NT2/D1 (cell line): ENCODE results near the gene INPP4B.
A peak's percentile ranks its signal among the peaks of the same experiment; 100 is the strongest.

ENCODE experiments used
- DNase-seq: peaks from one replicate; pipeline ENCODE4 v3.0.0-alpha.2; 2011; ENCODE audit warnings: low read depth, low spot score
- H3K27me3 ChIP-seq: 2 replicates; pipeline ENCODE4 v1.6.0; 2011; ENCODE audit warnings: mild to moderate bottlenecking; ENCODE audit not compliant: insufficient read length, insufficient read depth
- H3K36me3 ChIP-seq: 2 replicates; pipeline ENCODE4 v1.6.1; 2011; ENCODE audit warnings: mild to moderate bottlenecking, low read length, mixed read lengths; ENCODE audit not compliant: insufficient read depth, insufficient read length
- H3K4me1 ChIP-seq: 2 replicates; pipeline ENCODE4 v1.5.1; 2011; ENCODE audit not compliant: insufficient read depth, insufficient read length
- H3K4me3 ChIP-seq: 2 replicates; pipeline ENCODE4 v1.5.1; 2011; ENCODE audit warnings: low read depth; ENCODE audit not compliant: insufficient read length
- H3K9ac ChIP-seq: 2 replicates; pipeline ENCODE4 v1.6.0; 2011; ENCODE audit warnings: low read depth; ENCODE audit not compliant: insufficient read length
- H3K9me3 ChIP-seq: 2 replicates; pipeline ENCODE4 v1.5.1; 2011; ENCODE audit warnings: mild to moderate bottlenecking, low read length; ENCODE audit not compliant: insufficient read depth
- SUZ12 ChIP-seq: IDR thresholded peaks from 2 replicates; pipeline ENCODE4 v1.6.1; 2011; ENCODE audit not compliant: insufficient read length, insufficient read depth; ENCODE audit errors: extremely low read depth
- YY1 ChIP-seq: IDR thresholded peaks from 2 replicates; pipeline ENCODE4 v1.6.1; 2011; ENCODE audit not compliant: insufficient read length, insufficient read depth
- ZNF274 ChIP-seq: IDR thresholded peaks from 2 replicates; pipeline ENCODE4 v1.6.1; 2011; ENCODE audit warnings: mild to moderate bottlenecking, low read depth, low read length

Gene INPP4B

DNA sequence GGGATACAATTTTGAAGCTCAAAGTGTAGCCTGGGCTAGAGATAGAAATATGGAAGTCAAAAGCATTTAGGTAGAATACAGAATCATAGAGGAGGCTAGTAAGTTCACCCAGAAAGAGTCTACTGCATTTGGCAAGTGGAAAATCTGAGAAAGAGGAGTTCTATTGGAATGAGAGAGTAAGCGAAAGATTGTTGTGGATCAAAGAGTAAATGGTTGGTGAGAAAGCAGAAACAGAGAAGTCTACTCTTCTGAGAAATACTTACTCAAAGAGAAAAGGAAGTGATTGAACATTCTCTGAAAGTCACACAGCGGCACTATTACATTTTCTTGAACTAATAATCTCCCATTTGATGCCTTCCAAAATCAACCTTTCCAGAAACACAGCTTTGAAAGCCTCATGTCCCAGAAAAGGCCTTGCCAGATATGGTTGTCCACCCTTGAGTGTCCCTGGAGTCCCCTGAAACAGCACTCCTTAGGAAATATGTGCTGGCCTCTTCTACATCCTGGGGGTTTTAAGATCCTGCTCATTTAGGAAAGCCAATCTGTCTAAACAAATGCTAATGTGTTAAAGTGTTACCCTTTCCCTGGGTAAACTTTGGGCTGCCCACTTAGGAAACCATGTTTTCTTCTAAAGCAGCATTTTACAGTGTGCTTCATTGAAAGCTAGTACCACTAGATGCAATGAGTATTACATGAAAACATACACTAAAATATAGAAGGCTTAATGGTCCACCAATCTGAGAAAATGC is 132.6 kb downstream of the INPP4B start:
- Histone ChIP-seq H3K4me1 (no peaks in the 10 kb centered on the region), H3K27me3 (peaks cover 24% of the 10 kb centered on the region), H3K9me3 (peaks cover 10% of the 10 kb centered on the region; the same call in 1 of the 2 replicates), H3K36me3 (no peaks in the 10 kb centered on the region), H3K4me3 (no peak overlapping the region), H3K9ac (no peak overlapping the region)
- peak; percentile 15 for DNase-seq
- TF ChIP-seq YY1: no peak
- TF ChIP-seq SUZ12: no peak
- TF ChIP-seq ZNF274: no peak

- Histone ChIP-seq H3K27me3 (peaks cover 5% of the 10 kb centered on the region), H3K36me3 (no peaks in the 10 kb centered on the region), H3K9ac (no peak overlapping the region), H3K9me3 (peaks cover 18% of the 10 kb centered on the region; the same call in 1 of the 2 replicates), H3K4me3 (no peak overlapping the region), H3K4me1 (no peaks in the 10 kb centered on the region)
- no peak for TF ChIP-seq ZNF274
- no peak for TF ChIP-seq SUZ12
- TF ChIP-seq YY1: no peak
- DNase-seq: peak; percentile 23
Measured at GRCh38 chr4:142708231-142708630, 137.9 kb downstream of the INPP4B start.

- TF ChIP-seq YY1: no peak
- no peak for TF ChIP-seq ZNF274
- no peak for TF ChIP-seq SUZ12
- H3K36me3 ChIP-seq: no peaks in the 10 kb centered on the region
- no peaks in the 10 kb centered on the region for H3K4me1 ChIP-seq
- H3K9me3 ChIP-seq: peaks cover 18% of the 10 kb centered on the region; the same call in 1 of the 2 replicates
- H3K4me3 ChIP-seq: no peak overlapping the region
- DNase-seq: no peak
- H3K27me3 ChIP-seq: peaks cover 4% of the 10 kb centered on the region
- no peak overlapping the region for H3K9ac ChIP-seq
Measured at GRCh38 chr4:142707401-142707800, 138.7 kb downstream of the INPP4B start.

DNA sequence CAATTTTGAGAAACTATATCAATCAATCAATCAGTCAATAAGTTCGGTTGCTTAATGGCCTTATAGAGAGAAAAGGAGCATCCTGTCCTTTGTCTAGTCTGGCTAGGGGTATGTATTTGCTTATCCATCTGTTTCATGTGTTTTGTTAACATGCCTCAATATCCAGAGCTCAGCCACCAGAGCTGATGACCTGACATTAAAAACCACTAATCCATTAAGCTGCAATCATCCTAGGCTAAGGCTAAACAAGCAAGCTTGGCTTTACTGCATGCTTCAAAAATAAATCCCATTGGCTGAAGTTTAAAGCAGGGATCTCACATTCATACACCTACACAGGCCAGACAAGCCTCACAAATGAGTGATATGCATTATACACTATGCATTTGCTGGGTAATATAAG is 139.7 kb downstream of the INPP4B start:
- DNase-seq: no peak
- Histone ChIP-seq H3K27me3 (no peaks in the 10 kb centered on the region), H3K9ac (no peak overlapping the region), H3K4me3 (no peak overlapping the region), H3K9me3 (peaks cover 18% of the 10 kb centered on the region; the same call in 1 of the 2 replicates), H3K36me3 (no peaks in the 10 kb centered on the region), H3K4me1 (no peaks in the 10 kb centered on the region)
- no peak for TF ChIP-seq SUZ12
- TF ChIP-seq ZNF274: no peak
- TF ChIP-seq YY1: no peak

DNA sequence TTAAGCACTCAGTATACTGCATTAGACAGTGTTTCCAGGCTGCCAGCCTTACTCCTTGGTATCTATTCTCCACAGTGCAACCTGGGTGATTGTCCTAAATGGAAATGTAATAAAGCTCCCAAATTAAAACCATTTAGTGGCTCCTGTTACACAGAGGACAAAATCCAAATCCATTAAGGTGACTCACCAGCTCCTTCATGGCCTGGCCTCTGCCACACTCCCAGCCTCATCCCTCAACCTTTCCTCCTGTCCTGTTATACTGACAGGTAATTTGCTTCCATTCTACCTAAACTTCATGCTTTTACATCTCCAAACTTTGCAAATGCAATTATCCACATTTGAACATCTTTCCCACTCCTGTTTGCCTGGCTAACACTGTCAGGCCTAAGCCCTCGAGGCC is 140.3 kb downstream of the INPP4B start:
- Histone ChIP-seq H3K9ac (no peak overlapping the region), H3K4me3 (no peak overlapping the region), H3K9me3 (peaks cover 18% of the 10 kb centered on the region; the same call in 1 of the 2 replicates), H3K27me3 (no peaks in the 10 kb centered on the region), H3K4me1 (no peaks in the 10 kb centered on the region), H3K36me3 (no peaks in the 10 kb centered on the region)
- TF ChIP-seq YY1 (no peak), SUZ12 (no peak), ZNF274 (no peak)
- no peak for DNase-seq

DNA sequence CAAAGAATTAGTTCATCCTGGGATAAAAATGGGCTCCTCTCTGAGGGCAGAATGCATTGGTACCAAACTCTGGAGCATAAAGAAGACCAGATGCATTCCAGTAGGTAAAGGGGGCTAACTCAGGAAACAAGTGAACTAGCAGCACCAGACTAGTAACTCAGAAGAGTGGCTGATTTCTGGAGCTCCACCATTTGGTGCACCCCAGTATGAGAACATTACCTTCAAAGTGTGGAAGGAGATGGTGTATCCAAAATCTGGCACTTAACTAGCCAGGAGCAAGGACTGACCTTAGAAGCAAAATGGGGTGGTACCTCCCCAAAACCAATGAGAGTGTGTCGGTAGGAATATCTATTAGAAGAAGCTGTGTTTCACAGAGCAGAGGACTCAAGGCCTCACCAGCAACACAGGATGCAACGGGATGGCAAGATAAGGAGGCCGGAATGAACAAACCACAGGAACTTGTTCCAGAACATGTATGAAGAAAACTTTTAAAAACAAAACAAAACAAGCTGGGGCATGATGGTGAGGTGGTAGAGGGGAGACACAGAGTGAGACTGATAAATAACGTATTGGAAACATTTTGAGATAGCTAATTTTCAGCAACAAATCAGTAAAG is 142.3 kb downstream of the INPP4B start:
- Histone ChIP-seq H3K4me1 (no peaks in the 10 kb centered on the region), H3K36me3 (no peaks in the 10 kb centered on the region), H3K4me3 (no peak overlapping the region), H3K27me3 (no peaks in the 10 kb centered on the region), H3K9me3 (peaks cover 10% of the 10 kb centered on the region; the same call in 1 of the 2 replicates), H3K9ac (no peak overlapping the region)
- TF ChIP-seq ZNF274 (no peak), SUZ12 (no peak), YY1 (no peak)
- no peak for DNase-seq

GRCh38 chr4:142701017-142701416 is 145.1 kb downstream of the INPP4B start:
- Histone ChIP-seq H3K9ac (no peak overlapping the region), H3K4me3 (no peak overlapping the region), H3K9me3 (no peaks in the 10 kb centered on the region), H3K4me1 (no peaks in the 10 kb centered on the region), H3K36me3 (no peaks in the 10 kb centered on the region), H3K27me3 (no peaks in the 10 kb centered on the region)
- no peak for DNase-seq
- TF ChIP-seq YY1: no peak

GRCh38 chr4:142700531-142700930 is 145.6 kb downstream of the INPP4B start:
- DNase-seq: no peak
- TF ChIP-seq ZNF274 (no peak), SUZ12 (no peak), YY1 (no peak)

More at GRCh38 chr4:142700531-142700930, 145.6 kb downstream of the INPP4B start:
- Histone ChIP-seq H3K27me3 (no peaks in the 10 kb centered on the region), H3K9ac (no peak overlapping the region), H3K4me3 (no peak overlapping the region), H3K4me1 (no peaks in the 10 kb centered on the region), H3K9me3 (no peaks in the 10 kb centered on the region), H3K36me3 (no peaks in the 10 kb centered on the region)
